HG03095 (cell line): ENCODE measurements around the gene HBE1.
"Not testable (repeated sequence)": the region's sequence is repeated elsewhere in the genome, so short reads cannot be mapped to it uniquely, and the experiment has no call there.

Experiments
- ATAC-seq: cut with Tn5 transposase; IDR thresholded peaks from one replicate; pipeline ENCODE4 v1.9.1; 2021; ENCODE audit warnings: moderate library complexity; ENCODE audit not compliant: unreplicated experiment

The HBE1 gene

GRCh38 chr11:5254023-5254422, 15.7 kb downstream of the HBE1 start:
- ATAC-seq, result not testable (repeated sequence)

- ATAC-seq, result not testable (repeated sequence)
Observed at GRCh38 chr11:5253440-5253839, 16.3 kb downstream of the HBE1 start.

- ATAC-seq, result no peak
Observed at GRCh38 chr11:5252919-5253265, 16.9 kb downstream of the HBE1 start.

- ATAC-seq, result no peak
Observed at GRCh38 chr11:5252192-5252918, 17.4 kb downstream of the HBE1 start.

GRCh38 chr11:5251746-5252145, 18.0 kb downstream of the HBE1 start:
- no peak for ATAC-seq

- no peak for ATAC-seq
Observed at GRCh38 chr11:5250543-5251204, 19.1 kb downstream of the HBE1 start.

GRCh38 chr11:5249807-5250396, 19.8 kb downstream of the HBE1 start, which contains the start of gene HBG1:
TSS of gene HBG1 (minus strand) at chr11:5249857. CDS start at chr11:5249804, 53 bp downstream.
- not testable (repeated sequence) for ATAC-seq

- ATAC-seq, result not testable (repeated sequence)
Observed at GRCh38 chr11:5248498-5248897, 21.2 kb downstream of the HBE1 start.

GRCh38 chr11:5247472-5248192, 22.1 kb downstream of the HBE1 start:
- ATAC-seq, result no peak

- no peak for ATAC-seq
Observed at GRCh38 chr11:5246772-5247471, 22.8 kb downstream of the HBE1 start.

GRCh38 chr11:5245155-5245554, 24.6 kb downstream of the HBE1 start:
- no peak for ATAC-seq

- ATAC-seq, result no peak
Observed at GRCh38 chr11:5243816-5244180, 25.9 kb downstream of the HBE1 start.

GRCh38 chr11:5242933-5243815, 26.6 kb downstream of the HBE1 start:
- no peak for ATAC-seq

- ATAC-seq, result no peak
Observed at GRCh38 chr11:5242208-5242607, 27.5 kb downstream of the HBE1 start.

GRCh38 chr11:5241458-5241857, 28.3 kb downstream of the HBE1 start:
- ATAC-seq, result no peak

- ATAC-seq, result no peak
Observed at GRCh38 chr11:5240458-5240857, 29.3 kb downstream of the HBE1 start.

- ATAC-seq, result no peak
Observed at GRCh38 chr11:5240056-5240455, 29.7 kb downstream of the HBE1 start.

GRCh38 chr11:5239046-5239445, 30.7 kb downstream of the HBE1 start:
- no peak for ATAC-seq

- ATAC-seq, result no peak
Observed at GRCh38 chr11:5238486-5238885, 31.3 kb downstream of the HBE1 start.

- no peak for ATAC-seq
Observed at GRCh38 chr11:5237420-5237819, 32.3 kb downstream of the HBE1 start.
